NCI-H2171 treated with DMSO at 0.1 percent for 48 hours (cell line): ENCODE data around the gene NINJ2.

Source experiments
- DNase-seq: peaks from one replicate; lab custom pipeline; 2025; lab: John Stamatoyannopoulos, UW

The NINJ2 gene

GRCh38 chr12:673849-674248 lies 10.6 kb upstream of the NINJ2 start:
- no peak for DNase-seq

GRCh38 chr12:669576-669945 lies 6.3 kb upstream of the NINJ2 start:
- no peak for DNase-seq

GRCh38 chr12:668090-668481 lies 4.8 kb upstream of the NINJ2 start:
- DNase-seq, result no peak

- DNase-seq, result no peak
These were observed 3.6 kb upstream of the NINJ2 start for GRCh38 chr12:666766-667308.

GRCh38 chr12:666066-666465 lies 2.8 kb upstream of the NINJ2 start:
- no peak for DNase-seq

- no peak for DNase-seq
These were observed 1.5 kb upstream of the NINJ2 start for GRCh38 chr12:664779-665092.

GRCh38 chr12:664075-664778 lies 982 bp upstream of the NINJ2 start:
- DNase-seq, result no peak

- peak; percentile 19 for DNase-seq
These were observed 516 bp downstream of the NINJ2 start for GRCh38 chr12:662566-663292.

GRCh38 chr12:661720-662486 lies 1.3 kb downstream of the NINJ2 start:
- DNase-seq, result no peak

GRCh38 chr12:659090-659683 lies 4.1 kb downstream of the NINJ2 start:
- no peak for DNase-seq

- no peak for DNase-seq
These were observed 12.3 kb downstream of the NINJ2 start for GRCh38 chr12:650983-651382.

- no peak for DNase-seq
These were observed 15.7 kb downstream of the NINJ2 start for GRCh38 chr12:647385-648085.

GRCh38 chr12:646442-647384 lies 16.5 kb downstream of the NINJ2 start:
- no peak for DNase-seq

- no peak for DNase-seq
These were observed 17.6 kb downstream of the NINJ2 start for GRCh38 chr12:645563-646071.

GRCh38 chr12:644818-645552 lies 18.3 kb downstream of the NINJ2 start:
- no peak for DNase-seq

GRCh38 chr12:644303-644639 lies 19.0 kb downstream of the NINJ2 start:
- DNase-seq, result no peak

GRCh38 chr12:643475-644302 lies 19.6 kb downstream of the NINJ2 start:
- DNase-seq, result no peak

GRCh38 chr12:642633-643474 lies 20.4 kb downstream of the NINJ2 start:
- DNase-seq, result peak; percentile 82
